K562 (cell line): ENCODE data around the gene RABL6. TPM values are rescaled to one million over a fixed set of nuclear protein-coding genes. Genes with fewer than 3 reads are reported as not detected.

Experiments
- AFF4 ChIP-seq: sonication (generic); formaldehyde crosslinking; IDR thresholded peaks from 2 replicates; pipeline ENCODE4 v1.8.0; 2023; ENCODE audit warnings: mild to moderate bottlenecking, missing genetic modification reagents
- E2F4 ChIP-seq: sonication (generic); formaldehyde crosslinking; IDR thresholded peaks from 2 replicates; pipeline ENCODE4 v1.8.0; 2022; ENCODE audit warnings: mild to moderate bottlenecking, low read depth, missing genetic modification reagents
- FIP1L1 ChIP-seq: fragments of 200-400 bp; formaldehyde crosslinking; IDR thresholded peaks from 2 replicates; pipeline ENCODE4 v1.6.1; 2018; ENCODE audit warnings: mild to moderate bottlenecking, low read depth, low read length; ENCODE audit not compliant: poor library complexity, severe bottlenecking
- NFE2 ChIP-seq: IDR thresholded peaks from 2 replicates; pipeline ENCODE4 v1.6.1; 2014; ENCODE audit warnings: antibody characterized with exemption, low read depth
- REST ChIP-seq, 2 experiments: fragments of 450-650 bp; formaldehyde crosslinking in 1 of 2; IDR thresholded peaks; 2 replicates each; pipeline versions ENCODE4 v1.4.0 to v1.6.1; 2014 to 2020; ENCODE audit warnings: mild to moderate bottlenecking in 2 of 2, borderline replicate concordance in 1 of 2, low read depth in 1 of 2
- SMC3 ChIP-seq: conservative IDR thresholded peaks from 2 replicates; pipeline ENCODE4 v1.6.1; 2011; ENCODE audit warnings: low read depth, low read length, improper control_type of control experiment; ENCODE audit not compliant: insufficient read depth
- TFAP4 ChIP-seq: sonication (generic); formaldehyde crosslinking; IDR thresholded peaks from 2 replicates; pipeline ENCODE4 v1.8.0; 2022; ENCODE audit warnings: missing genetic modification reagents, mild to moderate bottlenecking, moderate library complexity, borderline replicate concordance
- TRIM25 ChIP-seq: fragments of 450-650 bp; IDR thresholded peaks from 2 replicates; pipeline ENCODE4 v1.7.0; 2016; ENCODE audit warnings: borderline replicate concordance
- YBX1 ChIP-seq: fragments of 450-650 bp; IDR thresholded peaks from 2 replicates; pipeline ENCODE4 v1.7.1; 2016; ENCODE audit warnings: mild to moderate bottlenecking
- ZNF444 ChIP-seq: fragments of 250-450 bp; sonication (Bioruptor Pico); IDR thresholded peaks from 2 replicates; pipeline ENCODE4 v1.4.0; 2020; ENCODE audit warnings: mild to moderate bottlenecking, moderate library complexity
- polyA plus RNA-seq, 8 experiments: library from polyadenylated mRNA; depleted of rRNA in 4 of 8; stranded (reverse) in 5 of 8; unstranded in 3 of 8; fragments of >200 nt; fragmentation: Nextera tagmentation in 2 of 8; fragmentation: Illumina TruSeq in 1 of 8; extraction: Ambion mirVana in 2 of 8; extraction: Trizol in 1 of 8; gene quantifications; 2 replicates each; pipeline versions ENCODE4 v1.2.1 to v1.2.3, GENCODE V29; 2011 to 2014; ENCODE audit warnings: inconsistent platforms in 1 of 8, missing spikeins in 1 of 8
- total RNA-seq, 7 experiments: library from RNA; depleted of rRNA in 6 of 7; stranded (reverse); fragments of >200 nt in 6 of 7; fragmentation: Illumina TruSeq in 2 of 7; extraction: Trizol in 2 of 7; gene quantifications; 2 replicates each; pipeline versions ENCODE4 v1.2.1 to v1.2.3, GENCODE V29; 2011 to 2021; ENCODE audit warnings: low replicate concordance in 1 of 7

The RABL6 gene
- total and polyA plus RNA-seq, 9 of the 15 experiments (the other 6 are each of a cell fraction or from before 2014, with no cell fraction given), result 5.6 to 181 (median 84.5) TPM

- TF ChIP-seq REST (IDR thresholded peaks at IDR 0.05; ENCODE audit: borderline replicate concordance) (peak; percentile 49), REST (CRISPR knock-in tag; IDR thresholded peaks at IDR 0.05; ENCODE audit: low read depth) (peak; percentile 78; the same call in 1 of the 2 replicates), AFF4 (CRISPR knock-in tag) (no peak), TRIM25 (no peak), SMC3 (no peak), YBX1 (no peak), FIP1L1 (no peak), E2F4 (CRISPR knock-in tag) (no peak), TFAP4 (CRISPR knock-in tag) (no peak; the same call in 1 of the 2 replicates), NFE2 (no peak), ZNF444 (CRISPR knock-in tag) (no peak)
These were observed 78.3 kb downstream of the RABL6 start, which contains the start of gene TRAF2 (continued) for GRCh38 chr9:136885950-136886578.
